ENCODE measurements around the gene TPCN1.

Gene TPCN1

GRCh38 chr12:113347107-113347506 lies 125.8 kb downstream of the TPCN1 start:
- no peak for DNase-seq

GRCh38 chr12:113347892-113348291 lies 126.6 kb downstream of the TPCN1 start:
- DNase-seq: no peak
